Gastroesophageal sphincter (tissue), 3 donors: ENCODE measurements around the gene ZMIZ1.

ENCODE experiments used
- POLR2A ChIP-seq, 2 donors: fragments of 450-650 bp; IDR thresholded peaks; one replicate each; pipeline ENCODE4 v1.6.1; 2017; ENCODE audit warnings: antibody characterized with exemption in 2 of 2, mild to moderate bottlenecking in 2 of 2, moderate library complexity in 1 of 2
- POLR2AphosphoS5 ChIP-seq: sonication (generic); formaldehyde crosslinking; IDR thresholded peaks from one replicate; pipeline ENCODE4 v1.6.1; 2017; ENCODE audit warnings: antibody characterized with exemption
- TF ChIP-seq, protein P1 (sequence below), 4 experiments: fragments of 200-600 bp in 2 of 4; fragments of 450-650 bp in 2 of 4; sonication (generic) in 1 of 4; IDR thresholded peaks; one replicate each; pipeline ENCODE4 v1.5.1; 2017 to 2019; ENCODE audit warnings: antibody characterized with exemption in 4 of 4, mild to moderate bottlenecking in 2 of 4, moderate library complexity in 2 of 4

DNA sequence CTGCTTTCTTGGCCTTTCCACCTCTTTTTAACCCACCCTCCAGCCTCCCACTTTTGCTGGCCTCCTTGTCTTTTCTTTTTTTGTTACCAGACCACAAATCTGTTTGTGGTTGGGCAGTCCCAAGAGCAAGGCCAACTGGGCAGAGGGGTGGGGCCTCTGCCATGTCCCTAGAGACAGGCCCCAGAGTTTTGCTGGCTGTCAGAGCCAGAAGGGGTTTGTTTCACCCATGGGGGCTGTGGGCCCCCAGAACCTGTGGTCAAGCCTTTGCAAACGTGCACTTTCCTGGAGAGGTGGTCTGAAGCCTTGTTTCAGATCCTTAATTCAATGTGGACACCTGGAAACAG is 10.3 kb downstream of the ZMIZ1 start:
- TF ChIP-seq, protein P1, sequence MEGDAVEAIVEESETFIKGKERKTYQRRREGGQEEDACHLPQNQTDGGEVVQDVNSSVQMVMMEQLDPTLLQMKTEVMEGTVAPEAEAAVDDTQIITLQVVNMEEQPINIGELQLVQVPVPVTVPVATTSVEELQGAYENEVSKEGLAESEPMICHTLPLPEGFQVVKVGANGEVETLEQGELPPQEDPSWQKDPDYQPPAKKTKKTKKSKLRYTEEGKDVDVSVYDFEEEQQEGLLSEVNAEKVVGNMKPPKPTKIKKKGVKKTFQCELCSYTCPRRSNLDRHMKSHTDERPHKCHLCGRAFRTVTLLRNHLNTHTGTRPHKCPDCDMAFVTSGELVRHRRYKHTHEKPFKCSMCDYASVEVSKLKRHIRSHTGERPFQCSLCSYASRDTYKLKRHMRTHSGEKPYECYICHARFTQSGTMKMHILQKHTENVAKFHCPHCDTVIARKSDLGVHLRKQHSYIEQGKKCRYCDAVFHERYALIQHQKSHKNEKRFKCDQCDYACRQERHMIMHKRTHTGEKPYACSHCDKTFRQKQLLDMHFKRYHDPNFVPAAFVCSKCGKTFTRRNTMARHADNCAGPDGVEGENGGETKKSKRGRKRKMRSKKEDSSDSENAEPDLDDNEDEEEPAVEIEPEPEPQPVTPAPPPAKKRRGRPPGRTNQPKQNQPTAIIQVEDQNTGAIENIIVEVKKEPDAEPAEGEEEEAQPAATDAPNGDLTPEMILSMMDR (IDR thresholded peaks at IDR 0.05), result no peak
- TF ChIP-seq POLR2A (IDR thresholded peaks at IDR 0.05), result no peak
- TF ChIP-seq POLR2AphosphoS5, result no peak
